Measurements from ENCODE around the gene ANG. TPM values are rescaled to one million over a fixed set of nuclear protein-coding genes. Genes with fewer than 3 reads are reported as not detected.

The ANG gene
- polyA plus RNA-seq, 1 of the 3 experiments (the other 2 are of a cell fraction): 3.6 TPM

DNA sequence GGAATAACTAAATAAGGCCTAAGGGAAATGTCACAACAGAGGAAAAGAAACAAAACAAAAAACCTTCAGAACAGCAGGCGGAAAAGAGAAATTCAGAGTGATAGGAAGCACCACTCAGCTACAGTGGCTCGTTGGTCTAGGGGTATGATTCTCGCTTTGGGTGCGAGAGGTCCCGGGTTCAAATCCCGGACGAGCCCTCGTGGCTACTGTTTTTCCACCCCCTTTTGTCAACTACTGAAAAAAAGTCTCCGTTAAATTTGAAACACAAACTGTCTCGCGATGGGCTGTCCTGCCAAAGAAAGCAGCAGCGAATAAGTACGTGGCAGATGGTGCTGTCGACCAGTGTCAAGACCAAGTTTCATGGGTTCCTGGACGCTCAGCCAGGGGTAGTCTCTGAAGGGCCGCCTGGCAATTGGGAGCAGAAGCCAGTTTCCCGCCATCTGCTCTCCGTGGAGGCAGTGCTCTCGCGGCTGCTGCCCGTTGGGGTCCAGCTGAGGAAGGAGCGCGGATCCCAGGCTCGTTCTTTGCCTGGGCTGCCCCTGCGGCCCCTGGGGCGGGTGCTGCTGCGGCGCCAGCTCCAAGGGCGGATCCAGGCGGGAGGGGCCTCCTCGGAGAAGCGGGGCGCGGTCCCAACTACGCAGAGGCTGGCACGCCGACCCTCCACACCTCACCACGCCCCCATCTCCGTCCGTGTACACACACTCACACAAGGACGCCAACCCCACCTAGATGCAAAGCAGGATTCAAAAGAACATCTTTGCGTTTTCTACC lies 4.5 kb upstream of the ANG start, which contains the start of gene RNASE4:
Gene RNASE4 (plus strand): TSS at position 670 of the 771 bp plus-strand sequence. CDS start 14,812 bp downstream, outside the sequence.
- peak within 1 kb of the TSS; percentile 97 for H3K4me2 ChIP-seq
- H2AFZ ChIP-seq (ENCODE audit: low read depth): peak within 1 kb of the TSS; percentile 99
- no peaks in the 10 kb centered on the region for H4K20me1 ChIP-seq (ENCODE audit: insufficient read depth)
- peak within 1 kb of the TSS; percentile 97 for H3K9ac ChIP-seq
- CTCF ChIA-PET: interaction anchor here (0.9 to 5.5 kb wide), 7 partner anchors 70 to 356 kb away, joined by 3 to 25 read pairs (median 4); no protein-coding TSS in a partner anchor
- DNase-seq: peak; percentile 68
- H3K9me2 ChIP-seq: no peaks in the 10 kb centered on the region
- peaks cover 39% of the 10 kb centered on the region for H3F3A ChIP-seq (replicated peaks; ENCODE audit: insufficient read depth)
- no peaks in the 10 kb centered on the region for H3K79me2 ChIP-seq (ENCODE audit: insufficient read depth)
- H3K27me3 ChIP-seq (ENCODE audit: insufficient read depth): no peaks in the 10 kb centered on the region
- H3K4me1 ChIP-seq (ENCODE audit: control insufficient read depth in 1 of 2, insufficient read depth in 2 of 2, low read depth in 1 of 2, low read length in 1 of 2): peaks cover 5 to 26% of the 10 kb centered on the region in 2 experiments; a peak in 3 of 4 replicates
- no peaks in the 10 kb centered on the region for H3K9me3 ChIP-seq
- POLR2A ChIA-PET: no interaction called here
- peak within 1 kb of the TSS; percentile 94 to 98 for H3K27ac ChIP-seq (ENCODE audit: low read depth in 2 of 2, low read length in 1 of 2)
- H3K36me3 ChIP-seq (replicated peaks in 1 of 2; ENCODE audit: control insufficient read depth in 1 of 2, insufficient read depth in 2 of 2, low read length in 1 of 2): no peaks in the 10 kb centered on the region
- WGBS (ENCODE audit: low lambda C conversion rate): under 1% methylated on average over 18 of the region's 42 CpGs
- H3K4me3 ChIP-seq (ENCODE audit: low read depth in 2 of 2, low read length in 1 of 2): peak within 1 kb of the TSS; percentile 93 to 97
- peak; percentile 41; the same call in 1 of the 2 replicates for TF ChIP-seq FOSL2 (IDR thresholded peaks at IDR 0.05; ENCODE audit: borderline replicate concordance, low read depth)
- TF ChIP-seq RCOR1 (IDR thresholded peaks at IDR 0.05; ENCODE audit: low read length): peak; percentile 52
- TF ChIP-seq GATA2 (CRISPR knock-in tag; IDR thresholded peaks at IDR 0.05): no peak
- TF ChIP-seq YY1 (IDR thresholded peaks at IDR 0.05; ENCODE audit: low read depth): no peak
- TF ChIP-seq NFIC (IDR thresholded peaks at IDR 0.05; ENCODE audit: borderline replicate concordance): peak; percentile 26; the same call in 1 of the 2 replicates
- TF ChIP-seq, protein P1, sequence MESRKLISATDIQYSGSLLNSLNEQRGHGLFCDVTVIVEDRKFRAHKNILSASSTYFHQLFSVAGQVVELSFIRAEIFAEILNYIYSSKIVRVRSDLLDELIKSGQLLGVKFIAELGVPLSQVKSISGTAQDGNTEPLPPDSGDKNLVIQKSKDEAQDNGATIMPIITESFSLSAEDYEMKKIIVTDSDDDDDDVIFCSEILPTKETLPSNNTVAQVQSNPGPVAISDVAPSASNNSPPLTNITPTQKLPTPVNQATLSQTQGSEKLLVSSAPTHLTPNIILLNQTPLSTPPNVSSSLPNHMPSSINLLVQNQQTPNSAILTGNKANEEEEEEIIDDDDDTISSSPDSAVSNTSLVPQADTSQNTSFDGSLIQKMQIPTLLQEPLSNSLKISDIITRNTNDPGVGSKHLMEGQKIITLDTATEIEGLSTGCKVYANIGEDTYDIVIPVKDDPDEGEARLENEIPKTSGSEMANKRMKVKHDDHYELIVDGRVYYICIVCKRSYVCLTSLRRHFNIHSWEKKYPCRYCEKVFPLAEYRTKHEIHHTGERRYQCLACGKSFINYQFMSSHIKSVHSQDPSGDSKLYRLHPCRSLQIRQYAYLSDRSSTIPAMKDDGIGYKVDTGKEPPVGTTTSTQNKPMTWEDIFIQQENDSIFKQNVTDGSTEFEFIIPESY (IDR thresholded peaks at IDR 0.05; ENCODE audit: borderline replicate concordance, low read depth): peak; percentile 85; the same call in 1 of the 2 replicates
- peak; percentile 92 for TF ChIP-seq CHD2 (IDR thresholded peaks at IDR 0.05; ENCODE audit: low read length, partially characterized antibody)
- TF ChIP-seq EZH2phosphoT487 (IDR thresholded peaks at IDR 0.05; ENCODE audit: borderline replicate concordance, low read depth): no peak
- peak; percentile 66; the same call in 1 of the 2 replicates for TF ChIP-seq SIN3A (IDR thresholded peaks at IDR 0.05; ENCODE audit: borderline replicate concordance, low read depth, low read length)
- TF ChIP-seq RAD21 (IDR thresholded peaks at IDR 0.05; ENCODE audit: low read length): no peak
- no peak for TF ChIP-seq SMC3 (IDR thresholded peaks at IDR 0.05; ENCODE audit: low read depth, low read length)
- TF ChIP-seq POLR2AphosphoS5 (IDR thresholded peaks at IDR 0.05; ENCODE audit: low read depth, low read length): no peak
- TF ChIP-seq, protein P2, sequence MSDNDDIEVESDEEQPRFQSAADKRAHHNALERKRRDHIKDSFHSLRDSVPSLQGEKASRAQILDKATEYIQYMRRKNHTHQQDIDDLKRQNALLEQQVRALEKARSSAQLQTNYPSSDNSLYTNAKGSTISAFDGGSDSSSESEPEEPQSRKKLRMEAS (IDR thresholded peaks at IDR 0.05; ENCODE audit: low read depth): peak; percentile 76
- TF ChIP-seq TEAD4 (IDR thresholded peaks at IDR 0.05; ENCODE audit: borderline replicate concordance, insufficient read depth): peak; percentile 83; the same call in 1 of the 2 replicates
- TF ChIP-seq JUND (IDR thresholded peaks at IDR 0.05): no peak
- no peak for TF ChIP-seq RFX5 (IDR thresholded peaks at IDR 0.05; ENCODE audit: low read length)
- TF ChIP-seq FOXM1 (IDR thresholded peaks at IDR 0.05; ENCODE audit: low read depth): no peak
- 0 out of 2 replicates have a peak, but pooled peaks have one; percentile 10 for TF ChIP-seq TAF1 (IDR thresholded peaks at IDR 0.05; ENCODE audit: borderline replicate concordance, low read depth, low read length)
- no peak for TF ChIP-seq MEF2A (IDR thresholded peaks at IDR 0.05; ENCODE audit: borderline replicate concordance, low read depth)
- no peak for TF ChIP-seq PBX3 (IDR thresholded peaks at IDR 0.05)
- TF ChIP-seq GABPA (IDR thresholded peaks at IDR 0.05; ENCODE audit: low read depth): no peak
- TF ChIP-seq FOXJ3 (CRISPR knock-in tag; IDR thresholded peaks at IDR 0.05): no peak
- TF ChIP-seq, protein P3, sequence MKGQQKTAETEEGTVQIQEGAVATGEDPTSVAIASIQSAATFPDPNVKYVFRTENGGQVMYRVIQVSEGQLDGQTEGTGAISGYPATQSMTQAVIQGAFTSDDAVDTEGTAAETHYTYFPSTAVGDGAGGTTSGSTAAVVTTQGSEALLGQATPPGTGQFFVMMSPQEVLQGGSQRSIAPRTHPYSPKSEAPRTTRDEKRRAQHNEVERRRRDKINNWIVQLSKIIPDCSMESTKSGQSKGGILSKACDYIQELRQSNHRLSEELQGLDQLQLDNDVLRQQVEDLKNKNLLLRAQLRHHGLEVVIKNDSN (IDR thresholded peaks at IDR 0.05; ENCODE audit: borderline replicate concordance, low read depth): no peak
- TF ChIP-seq RXRA (IDR thresholded peaks at IDR 0.05; ENCODE audit: borderline replicate concordance, low read depth): no peak; the same call in 1 of the 2 replicates
- TF ChIP-seq, protein P4, sequence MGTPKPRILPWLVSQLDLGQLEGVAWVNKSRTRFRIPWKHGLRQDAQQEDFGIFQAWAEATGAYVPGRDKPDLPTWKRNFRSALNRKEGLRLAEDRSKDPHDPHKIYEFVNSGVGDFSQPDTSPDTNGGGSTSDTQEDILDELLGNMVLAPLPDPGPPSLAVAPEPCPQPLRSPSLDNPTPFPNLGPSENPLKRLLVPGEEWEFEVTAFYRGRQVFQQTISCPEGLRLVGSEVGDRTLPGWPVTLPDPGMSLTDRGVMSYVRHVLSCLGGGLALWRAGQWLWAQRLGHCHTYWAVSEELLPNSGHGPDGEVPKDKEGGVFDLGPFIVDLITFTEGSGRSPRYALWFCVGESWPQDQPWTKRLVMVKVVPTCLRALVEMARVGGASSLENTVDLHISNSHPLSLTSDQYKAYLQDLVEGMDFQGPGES (IDR thresholded peaks at IDR 0.05; ENCODE audit: low read depth, low read length): no peak
- no peak for TF ChIP-seq TCF12 (IDR thresholded peaks at IDR 0.05)
- TF ChIP-seq USF2 (IDR thresholded peaks at IDR 0.05; ENCODE audit: borderline replicate concordance, low read depth, low read length): no peak

All from SK-N-SH (cell line).